A673 (cell line): ENCODE results near the gene THOP1.

Experiments
- CTCF ChIP-seq: fragments of 300-800, 200-600 bp; sonication (generic); conservative IDR thresholded peaks from 2 replicates; pipeline ENCODE4 v1.5.1; 2017; ENCODE audit warnings: low read depth, mild to moderate bottlenecking, antibody characterized with exemption, low read length, moderate library complexity, mixed read lengths
- EZH2 ChIP-seq: fragments of 200-600 bp; sonication (generic); IDR thresholded peaks from 2 replicates; pipeline ENCODE4 v1.6.1; 2017; ENCODE audit warnings: borderline replicate concordance, low read depth, mild to moderate bottlenecking, mixed read lengths, antibody characterized with exemption, low read length; ENCODE audit not compliant: poor library complexity, severe bottlenecking

- TF ChIP-seq CTCF = no peak
- TF ChIP-seq EZH2 = no peak
These were observed 24.3 kb downstream of the THOP1 start for GRCh38 chr19:2809387-2810140.
